Endothelial cell of umbilical vein (primary cell): ENCODE results near the gene C11orf58. TPM values are rescaled to one million over a fixed set of nuclear protein-coding genes. Genes with fewer than 3 reads are reported as not detected.

ENCODE experiments used
- BruUV-seq: library from RNA; stranded (reverse); fragments of 400-500 nt; replicated peaks from 2 replicates; lab custom pipeline; 2021; lab: Mats Ljungman, UMichigan
- CTCF ChIA-PET: fragments of 300-600, 350-600 bp; sonication (Branson Sonifier 250); formaldehyde crosslinking; loops from one replicate; lab custom pipeline; 2021; ENCODE audit warnings: antibody characterized with exemption, inconsistent platforms; lab: Charles Lee
- POLR2A ChIA-PET: fragments of 300-600, 350-600 bp; sonication (Branson Sonifier 250); formaldehyde crosslinking; loops from one replicate; lab custom pipeline; 2021; ENCODE audit warnings: antibody characterized with exemption, inconsistent platforms; lab: Charles Lee
- DNase-seq: peaks from one replicate; pipeline ENCODE4 v3.0.0-alpha.2; 2011; ENCODE audit warnings: low read depth, low spot score
- FAIRE-seq: peaks from 2 replicates; lab custom pipeline; 2011; peaks lifted over from hg19 to GRCh38; lab: Jason Lieb, UNC
- H2AFZ ChIP-seq: 2 replicates; pipeline ENCODE4 v1.6.0; 2012; ENCODE audit warnings: low read depth, low read length, control low read depth, inconsistent platforms
- H3K27ac ChIP-seq: 2 replicates; pipeline ENCODE4 v1.5.1; 2011; ENCODE audit warnings: low read depth, mild to moderate bottlenecking, control low read depth, low read length, moderate library complexity; ENCODE audit not compliant: insufficient read depth
- H3K27me3 ChIP-seq, 2 experiments: 2 replicates each; pipeline versions ENCODE4 v1.6.0 to v1.6.1; 2011; ENCODE audit warnings: low read length in 2 of 2, mixed read lengths in 1 of 2; ENCODE audit not compliant: control insufficient read depth in 2 of 2, insufficient read depth in 2 of 2
- H3K36me3 ChIP-seq, 2 experiments: 2 replicates in 1 of 2; 3 replicates in 1 of 2; pipeline ENCODE4 v1.5.1; 2011; ENCODE audit warnings: low read length in 2 of 2, mild to moderate bottlenecking in 1 of 2, moderate library complexity in 1 of 2; ENCODE audit not compliant: control insufficient read depth in 2 of 2, insufficient read depth in 2 of 2; ENCODE audit errors: extremely low read depth in 1 of 2
- H3K4me1 ChIP-seq: 3 replicates; pipeline ENCODE4 v1.5.1; 2011; ENCODE audit warnings: mild to moderate bottlenecking, low read length; ENCODE audit not compliant: control insufficient read depth, insufficient read depth; ENCODE audit errors: extremely low read depth
- H3K4me2 ChIP-seq: 2 replicates; pipeline ENCODE4 v1.6.1; 2011; ENCODE audit warnings: low read length, control low read depth, mixed read lengths; ENCODE audit not compliant: insufficient read depth
- H3K4me3 ChIP-seq, 3 experiments: fragments of 200-600 bp in 1 of 3; sonication (generic), shearing (Covaris generic) in 1 of 3; replicated peaks in 1 of 3; 2 replicates each; pipeline ENCODE4 v1.5.1; 2011 to 2016; ENCODE audit warnings: control low read depth in 3 of 3, low read length in 3 of 3, mild to moderate bottlenecking in 2 of 3, inconsistent platforms in 1 of 3, low read depth in 1 of 3, moderate library complexity in 1 of 3; ENCODE audit not compliant: insufficient read depth in 1 of 3
- H3K79me2 ChIP-seq: 2 replicates; pipeline ENCODE4 v1.6.0; 2012; ENCODE audit warnings: low read length, inconsistent platforms; ENCODE audit not compliant: control insufficient read depth, insufficient read depth
- H3K9ac ChIP-seq: replicated peaks from 2 replicates; pipeline ENCODE3; 2011; ENCODE audit warnings: low read length, control low read depth; ENCODE audit not compliant: insufficient read depth; ENCODE audit errors: extremely low read depth
- H3K9me1 ChIP-seq: replicated peaks from 3 replicates; pipeline ENCODE4 v1.6.0; 2011; ENCODE audit warnings: mild to moderate bottlenecking, low read length; ENCODE audit not compliant: control insufficient read depth, insufficient read depth; ENCODE audit errors: extremely low read depth
- H3K9me3 ChIP-seq: replicated peaks from 2 replicates; pipeline ENCODE4 v1.5.1; 2012; ENCODE audit warnings: low read length, inconsistent platforms; ENCODE audit not compliant: control insufficient read depth, insufficient read depth
- H4K20me1 ChIP-seq: replicated peaks from 2 replicates; pipeline ENCODE3; 2011; ENCODE audit warnings: mild to moderate bottlenecking, low read length; ENCODE audit not compliant: control insufficient read depth, insufficient read depth; ENCODE audit errors: extremely low read depth
- EZH2 ChIP-seq: IDR thresholded peaks from 2 replicates; pipeline ENCODE4 v1.6.1; 2012; ENCODE audit warnings: borderline replicate concordance, low read depth, mild to moderate bottlenecking, moderate library complexity, low read length, inconsistent platforms; ENCODE audit not compliant: severe bottlenecking
- FOS ChIP-seq: IDR thresholded peaks from 2 replicates; pipeline ENCODE4 v1.6.1; 2011; ENCODE audit warnings: mild to moderate bottlenecking, low read length, moderate library complexity, borderline replicate concordance; ENCODE audit not compliant: insufficient read depth
- GATA2 ChIP-seq: IDR thresholded peaks from 2 replicates; pipeline ENCODE4 v1.7.0; 2011; ENCODE audit warnings: low read depth, mild to moderate bottlenecking, moderate library complexity, mixed read lengths, low read length; ENCODE audit not compliant: insufficient read length, insufficient read depth
- JUN ChIP-seq: IDR thresholded peaks from 2 replicates; pipeline ENCODE4 v1.6.1; 2011; ENCODE audit warnings: borderline replicate concordance, low read depth; ENCODE audit not compliant: insufficient read length, insufficient read depth
- MYC ChIP-seq: IDR thresholded peaks from one replicate; pipeline ENCODE4 v1.6.1; 2011; ENCODE audit warnings: mild to moderate bottlenecking, low read depth, low read length
- POLR2A ChIP-seq: IDR thresholded peaks from 2 replicates; pipeline ENCODE4 v1.6.1; 2012; ENCODE audit warnings: low read depth, mild to moderate bottlenecking, control low read depth, low read length
- POLR2AphosphoS5 ChIP-seq: IDR thresholded peaks from 2 replicates; pipeline ENCODE4 v1.6.1; 2012; ENCODE audit warnings: low read depth, mild to moderate bottlenecking, control low read depth, low read length, moderate library complexity; ENCODE audit not compliant: insufficient read depth
- dilution Hi-C: fragments of 300-500 bp; cut with MboI; formaldehyde crosslinking; loops from one replicate; pipeline ENCODE4 v1.15.0; 2019; ENCODE audit warnings: low sequenced_read_pairs; ENCODE audit not compliant: extremely low pct_ligation_motif_present
- intact Hi-C: fragments of 100-400 bp; cut with micrococcal nuclease; formaldehyde crosslinking; loops from one replicate; pipeline ENCODE4 v1.10.0; 2022
- polyA plus RNA-seq, 4 experiments: library from polyadenylated mRNA; depleted of rRNA in 3 of 4; stranded (reverse) in 3 of 4; unstranded in 1 of 4; fragments of >200 nt; gene quantifications; 2 replicates each; pipeline versions ENCODE4 v1.2.1 to v1.2.3, GENCODE V29; 2011 to 2012; ENCODE audit warnings: missing spikeins in 1 of 4
- total RNA-seq: library from RNA; stranded (reverse); gene quantifications from 2 replicates; pipeline ENCODE4 v1.2.3, GENCODE V29; 2021
- TF ChIP-seq, protein P1 (sequence below), 2 donors: IDR thresholded peaks; 1 replicate in 1 of 2; 2 replicates in 1 of 2; pipeline ENCODE4 v1.5.1; 2011; ENCODE audit warnings: low read length in 2 of 2, mild to moderate bottlenecking in 2 of 2, moderate library complexity in 2 of 2, control low read depth in 1 of 2, inconsistent platforms in 1 of 2, low read depth in 1 of 2; ENCODE audit not compliant: insufficient read depth in 1 of 2; ENCODE audit errors: extremely low read depth in 1 of 2
- TF ChIP-seq, protein P2 (sequence below): IDR thresholded peaks from 2 replicates; pipeline ENCODE4 v1.6.1; 2011; ENCODE audit not compliant: insufficient read depth, insufficient read length

C11orf58 gene
- total and polyA plus RNA-seq, 2 donors (not counting 3 experiments of a cell fraction or from before 2014, with no cell fraction given) = 88.4 to 150 TPM

DNA sequence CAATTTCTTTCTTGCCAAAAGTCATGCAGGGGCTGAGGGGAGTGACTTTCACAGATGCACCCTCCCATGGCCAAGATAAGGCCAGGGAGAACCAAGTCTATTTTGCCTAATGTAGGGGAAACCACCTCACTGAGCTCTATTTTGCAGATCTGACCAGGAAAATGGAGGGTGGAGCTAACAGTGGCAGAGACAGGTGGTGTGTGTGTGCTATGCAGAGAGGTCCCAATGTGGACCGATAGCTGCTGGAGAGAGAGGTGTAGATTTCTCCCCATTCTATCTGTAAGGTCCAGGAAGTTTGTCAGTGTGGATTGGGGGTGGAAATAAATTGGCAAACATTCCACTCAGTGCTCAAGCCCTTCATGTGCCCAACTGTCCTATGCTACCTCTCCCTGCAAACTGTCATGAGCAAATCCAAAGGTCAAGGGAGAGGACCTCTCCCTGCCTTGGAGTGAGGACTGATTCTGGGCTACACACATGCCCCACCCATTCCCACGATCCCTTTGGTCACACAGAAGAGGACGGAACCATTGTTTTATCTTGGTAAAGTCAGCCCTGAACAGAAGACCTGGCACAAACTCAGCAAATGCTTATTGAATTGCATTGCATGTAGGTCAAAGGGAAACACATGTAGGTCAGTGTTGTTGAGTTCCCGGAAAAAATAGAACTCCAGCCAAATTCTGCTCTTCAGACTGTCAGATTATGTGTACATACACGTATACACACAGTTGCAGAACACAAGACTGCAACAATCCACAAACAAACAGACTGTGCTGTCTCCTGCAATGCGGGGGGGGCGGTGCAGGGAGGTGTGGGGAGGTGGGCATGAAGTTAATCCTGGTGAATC lies 65.9 kb downstream of the C11orf58 start:
- POLR2A ChIA-PET = no interaction called here
- Histone ChIP-seq H4K20me1 (no peaks in the 10 kb centered on the region), H3K36me3 (no peaks in the 10 kb centered on the region), H3K9me3 (no peaks in the 10 kb centered on the region), H3K79me2 (no peaks in the 10 kb centered on the region), H3K4me1 (peaks cover 6% of the 10 kb centered on the region), H3K9me1 (no peaks in the 10 kb centered on the region), H3K27ac (no peak overlapping the region), H3K4me3 (no peak overlapping the region), H2AFZ (no peak overlapping the region), H3K4me2 (no peak overlapping the region), H3K9ac (no peak overlapping the region), H3K27me3 (no peaks in the 10 kb centered on the region)
- dilution Hi-C loops = no loop called here
- CTCF ChIA-PET = interaction anchor here (0.7 to 1.5 kb wide), 4 partner anchors 16 to 21 kb away, joined by 3 to 4 read pairs (median 3); no protein-coding TSS in a partner anchor
- intact Hi-C loops = no loop called here
- FAIRE-seq (peak; percentile 79), DNase-seq (peak; percentile 82)
- no peak for TF ChIP-seq FOS
- TF ChIP-seq MYC = no peak
- no peak for TF ChIP-seq EZH2
- TF ChIP-seq, protein P1, sequence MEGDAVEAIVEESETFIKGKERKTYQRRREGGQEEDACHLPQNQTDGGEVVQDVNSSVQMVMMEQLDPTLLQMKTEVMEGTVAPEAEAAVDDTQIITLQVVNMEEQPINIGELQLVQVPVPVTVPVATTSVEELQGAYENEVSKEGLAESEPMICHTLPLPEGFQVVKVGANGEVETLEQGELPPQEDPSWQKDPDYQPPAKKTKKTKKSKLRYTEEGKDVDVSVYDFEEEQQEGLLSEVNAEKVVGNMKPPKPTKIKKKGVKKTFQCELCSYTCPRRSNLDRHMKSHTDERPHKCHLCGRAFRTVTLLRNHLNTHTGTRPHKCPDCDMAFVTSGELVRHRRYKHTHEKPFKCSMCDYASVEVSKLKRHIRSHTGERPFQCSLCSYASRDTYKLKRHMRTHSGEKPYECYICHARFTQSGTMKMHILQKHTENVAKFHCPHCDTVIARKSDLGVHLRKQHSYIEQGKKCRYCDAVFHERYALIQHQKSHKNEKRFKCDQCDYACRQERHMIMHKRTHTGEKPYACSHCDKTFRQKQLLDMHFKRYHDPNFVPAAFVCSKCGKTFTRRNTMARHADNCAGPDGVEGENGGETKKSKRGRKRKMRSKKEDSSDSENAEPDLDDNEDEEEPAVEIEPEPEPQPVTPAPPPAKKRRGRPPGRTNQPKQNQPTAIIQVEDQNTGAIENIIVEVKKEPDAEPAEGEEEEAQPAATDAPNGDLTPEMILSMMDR (IDR thresholded peaks at IDR 0.05; ENCODE audit: extremely low read depth in 1 of 2, insufficient read depth in 1 of 2, low read depth in 1 of 2, low read length in 2 of 2) = no peak
- TF ChIP-seq GATA2 = no peak
- no peak for TF ChIP-seq POLR2AphosphoS5
- TF ChIP-seq POLR2A = no peak
- TF ChIP-seq, protein P2, sequence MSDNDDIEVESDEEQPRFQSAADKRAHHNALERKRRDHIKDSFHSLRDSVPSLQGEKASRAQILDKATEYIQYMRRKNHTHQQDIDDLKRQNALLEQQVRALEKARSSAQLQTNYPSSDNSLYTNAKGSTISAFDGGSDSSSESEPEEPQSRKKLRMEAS = no peak
- no peak for TF ChIP-seq JUN
- BruUV-seq = no TSS peak
